Measurements from ENCODE around the gene TTC38. TPM values are rescaled to one million over a fixed set of nuclear protein-coding genes. Genes with fewer than 3 reads are reported as not detected.

TTC38 gene
- total RNA-seq, 4 donors from 2014 or later = 30.4 to 58.3 (median 43.1) TPM

GRCh38 chr22:46290121-46290842 lies 22.5 kb downstream of the TTC38 start:
- in situ Hi-C loops (cut with MboI; ENCODE audit: low sequenced_read_pairs in 4 of 4) (no loop called here), intact Hi-C loops (cut with DNase I; ENCODE audit: low total_unique reads) (loop anchor here (2.0 kb wide), 1 partner anchor 141 kb away; no protein-coding TSS in a partner anchor)
- Histone ChIP-seq H3K36me3 (peaks cover 0 to 30% of the 10 kb centered on the region in 2 donors), H3K4me3 (no peak overlapping the region), H3K4me1 (peaks cover 11 to 14% of the 10 kb centered on the region in 2 donors), H3K27ac (peak overlapping the region in 3 of 4 donors; percentile 68 to 77 (median 74)), H3K9me3 (no peaks in the 10 kb centered on the region), H3K27me3 (no peaks in the 10 kb centered on the region)
- peak; percentile 44 to 53 for DNase-seq
- peak; percentile 66 to 78 for ATAC-seq
- TF ChIP-seq CTCF (IDR thresholded peaks at IDR 0.05 in 4 of 5, conservative IDR thresholded peaks at IDR 0.05 in 1 of 5) (no peak), POLR2A (IDR thresholded peaks at IDR 0.05) (no peak)

- TF ChIP-seq CTCF (IDR thresholded peaks at IDR 0.05 in 4 of 5, conservative IDR thresholded peaks at IDR 0.05 in 1 of 5) = no peak
- TF ChIP-seq POLR2A (IDR thresholded peaks at IDR 0.05) = no peak
- ATAC-seq = peak in 1 of 2 donors; percentile 14
- H3K4me3 ChIP-seq = no peak overlapping the region
- no peaks in the 10 kb centered on the region for H3K27me3 ChIP-seq
- no peak for DNase-seq
- no peaks in the 10 kb centered on the region for H3K9me3 ChIP-seq
- H3K4me1 ChIP-seq = peaks cover 18 to 21% of the 10 kb centered on the region in 2 donors
- in situ Hi-C loops (cut with MboI; ENCODE audit: low sequenced_read_pairs in 4 of 4) = no loop called here
- peaks cover 0 to 27% of the 10 kb centered on the region in 2 donors for H3K36me3 ChIP-seq
- peak overlapping the region; percentile 9 to 77 (median 71) for H3K27ac ChIP-seq
- intact Hi-C loops (cut with DNase I; ENCODE audit: low total_unique reads) = loop anchor here (2.0 kb wide), 1 partner anchor 142 kb away; no protein-coding TSS in a partner anchor
Observed at GRCh38 chr22:46290843-46291785, 23.3 kb downstream of the TTC38 start.

- in situ Hi-C loops (cut with MboI; ENCODE audit: low sequenced_read_pairs in 4 of 4) = no loop called here
- Histone ChIP-seq H3K9me3 (no peaks in the 10 kb centered on the region), H3K4me3 (no peak overlapping the region), H3K36me3 (peaks cover 0 to 18% of the 10 kb centered on the region in 2 donors), H3K27ac (no peak overlapping the region), H3K4me1 (peaks cover 18 to 26% of the 10 kb centered on the region in 2 donors), H3K27me3 (no peaks in the 10 kb centered on the region)
- intact Hi-C loops (cut with DNase I; ENCODE audit: low total_unique reads) = no loop called here
- DNase-seq (no peak), ATAC-seq (no peak)
- TF ChIP-seq CTCF (IDR thresholded peaks at IDR 0.05 in 4 of 5, conservative IDR thresholded peaks at IDR 0.05 in 1 of 5) (no peak), POLR2A (IDR thresholded peaks at IDR 0.05) (no peak)
Observed at GRCh38 chr22:46292173-46292572, 24.4 kb downstream of the TTC38 start.

GRCh38 chr22:46292732-46293131 lies 24.9 kb downstream of the TTC38 start:
- Histone ChIP-seq H3K4me3 (no peak overlapping the region), H3K4me1 (peaks cover 18 to 28% of the 10 kb centered on the region in 2 donors), H3K9me3 (no peaks in the 10 kb centered on the region), H3K27me3 (no peaks in the 10 kb centered on the region), H3K27ac (peak overlapping the region in 2 of 4 donors; percentile 22 to 32), H3K36me3 (peaks cover 0 to 16% of the 10 kb centered on the region in 2 donors)
- in situ Hi-C loops (cut with MboI; ENCODE audit: low sequenced_read_pairs in 4 of 4) = no loop called here
- TF ChIP-seq POLR2A (IDR thresholded peaks at IDR 0.05) (no peak), CTCF (IDR thresholded peaks at IDR 0.05 in 4 of 5, conservative IDR thresholded peaks at IDR 0.05 in 1 of 5) (no peak)
- DNase-seq (no peak), ATAC-seq (no peak)
- intact Hi-C loops (cut with DNase I; ENCODE audit: low total_unique reads) = no loop called here

All from gastrocnemius medialis (tissue), 4 donors.